Testis (tissue), 3 donors: Measurements from ENCODE around the gene INF2. TPM values are rescaled to one million over a fixed set of nuclear protein-coding genes. Genes with fewer than 3 reads are reported as not detected.

Experiments used
- DNase-seq: peaks from one replicate; pipeline ENCODE4 v3.0.0-alpha.2; 2019
- H3K27ac ChIP-seq, 2 donors: fragments of 200-600 bp; sonication (generic); one replicate each; pipeline ENCODE4 v1.5.1; 2019
- H3K27me3 ChIP-seq: fragments of 200-600 bp; sonication (generic); one replicate; pipeline ENCODE4 v1.5.1; 2019
- H3K36me3 ChIP-seq: fragments of 200-600 bp; sonication (generic); one replicate; pipeline ENCODE4 v1.5.1; 2017; ENCODE audit warnings: low read depth; ENCODE audit errors: missing control alignments
- H3K4me1 ChIP-seq: fragments of 200-600 bp; sonication (generic); one replicate; pipeline ENCODE4 v1.5.1; 2019
- H3K4me3 ChIP-seq, 2 donors: fragments of 200-600 bp; sonication (generic); one replicate each; pipeline ENCODE4 v1.5.1; 2017 to 2019
- H3K9me3 ChIP-seq: fragments of 200-600 bp; sonication (generic); one replicate; pipeline ENCODE4 v1.5.1; 2017
- POLR2A ChIP-seq: fragments of 450-650 bp; IDR thresholded peaks from one replicate; pipeline ENCODE4 v1.6.1; 2017; ENCODE audit warnings: antibody characterized with exemption, mild to moderate bottlenecking, moderate library complexity
- whole genome bisulfite sequencing, 2 donors: methylation state at CpG; one replicate each; pipeline ENCODE4 v1.1.5; 2018; 5-methylcytosine and 5-hydroxymethylcytosine counted together
- intact Hi-C: fragments of 100-400 bp; cut with DNase I; formaldehyde crosslinking; loops from one replicate; pipeline ENCODE4 v1.15.1; 2023; ENCODE audit warnings: low total_unique reads
- polyA plus RNA-seq: library from polyadenylated mRNA; stranded (reverse); fragments of 350-450 nt; fragmentation: Illumina TruSeq; extraction: RNeasy Lipid Tissue Mini Kit (QIAGEN cat#74804); gene quantifications from one replicate; pipeline ENCODE4 v1.2.3, GENCODE V29; 2014; ENCODE audit warnings: low read depth, low replicate concordance; ENCODE audit not compliant: insufficient read depth
- total RNA-seq, 2 donors: library from RNA; depleted of rRNA; stranded (reverse); fragments of >200 nt; gene quantifications; one replicate each; pipeline ENCODE4 v1.2.3, GENCODE V29; 2016
- TF ChIP-seq, protein P1 (sequence below), 3 experiments: fragments of 450-650 bp in 2 of 3; fragments of 200-600 bp in 1 of 3; sonication (generic) in 1 of 3; IDR thresholded peaks; one replicate each; pipeline ENCODE4 v1.5.1; 2016 to 2019; ENCODE audit warnings: antibody characterized with exemption in 3 of 3, mild to moderate bottlenecking in 2 of 3, moderate library complexity in 1 of 3

INF2 gene
- total and polyA plus RNA-seq, 3 donors from 2014 or later, result 50.5 to 328 (median 244) TPM

DNA sequence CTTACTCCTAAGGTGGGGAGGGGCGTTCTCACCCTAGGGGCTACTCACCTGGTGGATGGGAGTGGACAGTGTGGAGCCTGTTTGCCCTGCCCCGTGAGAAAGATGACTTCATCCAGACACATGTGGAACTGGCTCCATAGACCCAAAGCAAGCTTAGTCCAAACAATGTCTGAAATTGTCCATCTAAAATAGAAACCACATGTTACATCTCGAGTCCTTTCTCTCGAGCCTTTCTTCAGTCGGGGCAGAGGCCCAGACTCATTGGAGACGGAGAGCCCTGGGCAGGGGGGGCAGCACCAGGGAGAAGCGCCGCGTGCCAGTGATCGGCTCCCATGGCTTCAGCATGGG lies 67.8 kb downstream of the INF2 start:
- 89% methylated on average over 10 of the region's 10 CpGs for WGBS, 2 donors
- no peaks in the 10 kb centered on the region for H3K27me3 ChIP-seq
- no peak for TF ChIP-seq POLR2A
- TF ChIP-seq, protein P1, sequence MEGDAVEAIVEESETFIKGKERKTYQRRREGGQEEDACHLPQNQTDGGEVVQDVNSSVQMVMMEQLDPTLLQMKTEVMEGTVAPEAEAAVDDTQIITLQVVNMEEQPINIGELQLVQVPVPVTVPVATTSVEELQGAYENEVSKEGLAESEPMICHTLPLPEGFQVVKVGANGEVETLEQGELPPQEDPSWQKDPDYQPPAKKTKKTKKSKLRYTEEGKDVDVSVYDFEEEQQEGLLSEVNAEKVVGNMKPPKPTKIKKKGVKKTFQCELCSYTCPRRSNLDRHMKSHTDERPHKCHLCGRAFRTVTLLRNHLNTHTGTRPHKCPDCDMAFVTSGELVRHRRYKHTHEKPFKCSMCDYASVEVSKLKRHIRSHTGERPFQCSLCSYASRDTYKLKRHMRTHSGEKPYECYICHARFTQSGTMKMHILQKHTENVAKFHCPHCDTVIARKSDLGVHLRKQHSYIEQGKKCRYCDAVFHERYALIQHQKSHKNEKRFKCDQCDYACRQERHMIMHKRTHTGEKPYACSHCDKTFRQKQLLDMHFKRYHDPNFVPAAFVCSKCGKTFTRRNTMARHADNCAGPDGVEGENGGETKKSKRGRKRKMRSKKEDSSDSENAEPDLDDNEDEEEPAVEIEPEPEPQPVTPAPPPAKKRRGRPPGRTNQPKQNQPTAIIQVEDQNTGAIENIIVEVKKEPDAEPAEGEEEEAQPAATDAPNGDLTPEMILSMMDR (IDR thresholded peaks at IDR 0.05), result no peak
- no peaks in the 10 kb centered on the region for H3K9me3 ChIP-seq
- H3K27ac ChIP-seq, result no peak overlapping the region
- DNase-seq, result no peak
- peaks cover 17% of the 10 kb centered on the region for H3K4me1 ChIP-seq
- intact Hi-C loops, result no loop called here
- H3K36me3 ChIP-seq, result no peaks in the 10 kb centered on the region
- H3K4me3 ChIP-seq, result no peak overlapping the region

DNA sequence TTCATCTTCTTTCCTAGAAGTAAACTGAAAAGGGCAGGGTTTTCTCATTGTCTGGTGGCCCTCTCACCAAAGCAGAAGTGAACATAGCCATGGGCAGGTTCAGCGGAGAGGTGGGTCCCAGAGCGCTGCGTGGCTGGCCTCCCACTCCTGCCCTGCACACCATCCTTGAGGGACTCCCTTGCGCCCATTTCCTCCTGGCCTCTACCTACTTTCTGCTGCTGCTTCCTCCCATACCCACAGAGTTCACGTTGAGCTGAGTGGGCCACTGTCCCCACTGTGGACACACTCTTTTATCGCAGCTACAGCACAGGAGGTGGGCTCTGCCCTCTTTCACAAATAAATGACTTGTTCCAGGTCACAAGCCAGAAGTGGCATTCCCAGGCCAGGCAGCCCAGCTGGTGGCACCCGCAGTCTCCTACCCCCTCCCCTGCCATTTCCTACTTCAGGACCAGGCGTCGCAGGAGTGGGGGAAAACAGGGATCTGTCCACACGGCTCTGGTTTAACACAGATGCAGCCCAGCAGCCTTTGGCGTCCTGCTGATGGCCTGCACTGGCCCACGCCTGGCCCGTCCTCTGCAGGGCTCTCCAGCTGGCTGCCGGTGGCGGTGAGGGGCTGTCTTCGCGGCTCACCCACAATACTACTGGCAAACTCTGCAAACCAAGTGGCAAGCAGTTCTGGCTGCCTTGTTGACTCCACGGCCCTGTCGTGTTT lies 68.4 kb downstream of the INF2 start:
- H3K4me1 ChIP-seq, result peaks cover 17% of the 10 kb centered on the region
- no peak overlapping the region for H3K27ac ChIP-seq
- no peak for DNase-seq
- no peaks in the 10 kb centered on the region for H3K36me3 ChIP-seq
- H3K9me3 ChIP-seq, result no peaks in the 10 kb centered on the region
- intact Hi-C loops, result no loop called here
- H3K27me3 ChIP-seq, result no peaks in the 10 kb centered on the region
- 91 to 96% methylated on average over 16 to 19 of the region's 19 CpGs for WGBS, 2 donors
- no peak overlapping the region for H3K4me3 ChIP-seq
- no peak for TF ChIP-seq POLR2A
- TF ChIP-seq, protein P1 (IDR thresholded peaks at IDR 0.05), result no peak

DNA sequence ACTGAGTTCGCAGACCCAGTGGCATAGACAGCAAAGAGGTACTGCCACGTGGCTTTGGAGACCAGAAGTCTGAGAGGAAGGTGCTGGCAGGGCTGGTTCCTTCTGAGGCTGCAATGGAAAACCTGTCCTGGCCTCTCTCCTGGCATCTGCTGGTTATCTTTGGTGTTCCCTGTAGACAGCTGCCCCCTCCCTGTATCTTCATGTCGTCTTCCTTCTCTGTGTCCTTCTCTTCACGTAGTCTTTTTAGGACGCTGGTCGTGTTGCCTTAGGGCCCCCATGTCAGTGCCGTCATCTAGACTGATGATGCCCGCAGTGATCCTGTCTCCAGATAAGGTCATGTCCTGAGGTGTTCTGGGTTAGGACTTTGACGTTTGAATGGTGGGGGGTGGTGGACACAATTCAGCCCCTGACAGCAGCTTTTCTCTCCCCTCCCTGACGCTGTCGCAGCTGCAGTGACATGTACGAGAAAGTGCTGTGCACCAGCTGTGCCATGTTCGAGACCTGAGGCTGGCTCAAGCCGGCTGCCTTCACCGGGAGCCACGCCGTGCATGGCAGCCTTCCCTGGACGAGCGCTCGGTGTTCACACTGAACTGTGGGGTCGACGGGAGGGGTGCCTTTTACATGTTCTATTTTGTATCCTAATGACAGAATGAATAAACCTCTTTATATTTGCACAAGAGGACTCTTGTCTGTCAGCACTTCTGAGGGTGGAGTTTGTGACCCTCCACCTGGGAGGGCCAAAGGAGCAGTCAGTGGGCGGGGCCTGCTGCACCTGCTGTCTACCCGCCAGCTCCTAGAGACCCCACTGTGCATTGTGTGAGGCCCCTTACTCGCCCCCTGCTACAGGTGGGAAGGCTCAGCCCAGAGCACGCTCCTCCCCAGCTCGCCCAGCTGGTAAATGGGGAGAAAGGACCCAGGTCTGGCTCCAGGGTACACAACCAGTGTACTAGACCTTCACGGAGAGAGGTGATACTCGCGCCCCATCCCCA lies 69.9 kb downstream of the INF2 start:
- TF ChIP-seq POLR2A, result no peak
- TF ChIP-seq, protein P1 (IDR thresholded peaks at IDR 0.05), result no peak
- 85 to 86% methylated on average over 25 to 30 of the region's 30 CpGs for WGBS, 2 donors
- intact Hi-C loops, result no loop called here

DNA sequence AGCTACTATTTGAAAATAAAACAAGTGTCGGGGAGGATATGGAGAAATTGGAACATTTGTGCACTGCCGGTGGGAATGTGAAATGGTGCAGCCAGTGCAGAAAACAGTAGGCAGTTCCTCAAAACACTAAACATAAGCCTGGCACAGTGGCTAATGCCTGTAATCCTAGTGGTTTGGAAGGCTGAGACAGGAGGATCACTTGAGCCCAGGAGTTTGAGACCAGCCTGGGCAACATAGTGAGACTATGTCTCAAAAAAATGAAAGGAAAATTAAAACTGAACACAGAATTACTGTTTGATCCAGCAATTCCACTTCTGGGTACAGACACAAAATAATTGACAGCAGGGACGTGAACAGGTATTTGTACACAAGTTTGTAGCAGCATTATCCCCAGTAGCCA lies 76.1 kb downstream of the INF2 start:
- Histone ChIP-seq H3K27me3 (no peaks in the 10 kb centered on the region), H3K9me3 (no peaks in the 10 kb centered on the region), H3K27ac (no peak overlapping the region), H3K4me1 (peaks cover 11% of the 10 kb centered on the region), H3K36me3 (no peaks in the 10 kb centered on the region), H3K4me3 (no peak overlapping the region)
- intact Hi-C loops, result loop anchor here (10.0 kb wide), 1 partner anchor 279 kb away; no protein-coding TSS in a partner anchor
- TF ChIP-seq, protein P1 (IDR thresholded peaks at IDR 0.05), result no peak
- TF ChIP-seq POLR2A, result no peak
- 92 to 95% methylated on average over 3 of the region's 3 CpGs for WGBS, 2 donors
- no peak for DNase-seq

More for the DNA sequence above, 69.9 kb downstream of the INF2 start:
- Histone ChIP-seq H3K36me3 (no peaks in the 10 kb centered on the region), H3K27ac (no peak overlapping the region), H3K9me3 (no peaks in the 10 kb centered on the region), H3K27me3 (no peaks in the 10 kb centered on the region), H3K4me3 (no peak overlapping the region), H3K4me1 (peaks cover 7% of the 10 kb centered on the region)
- no peak for DNase-seq
